ENCODE measurements around the gene SAMMSON.

SAMMSON gene

GRCh38 chr3:69999140-70000027 is at the start of gene SAMMSON:
Gene SAMMSON (plus strand): TSS chr3:69999733.
- no peak for DNase-seq (ENCODE audit: low spot score)

DNA sequence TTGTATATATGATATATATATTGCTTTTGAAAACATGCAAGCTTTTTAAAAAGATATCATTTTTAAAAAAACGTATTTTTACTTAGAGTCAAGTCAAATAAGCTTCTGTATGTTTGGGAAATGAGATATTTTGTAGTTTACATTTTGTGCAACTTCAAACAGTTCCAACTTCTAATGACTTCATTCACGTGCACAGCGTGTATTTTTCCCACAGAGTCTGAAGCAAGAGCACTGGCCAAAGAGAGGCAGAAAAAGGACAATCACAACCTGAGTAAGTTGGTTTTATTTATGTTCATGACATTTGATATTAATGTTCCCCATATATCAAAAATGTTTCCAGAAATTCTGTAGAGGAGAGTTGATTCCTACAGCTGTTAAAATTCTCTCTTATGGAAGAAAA is 47.9 kb upstream of the SAMMSON start:
- DNase-seq (ENCODE audit: low spot score) = no peak

GRCh38 chr3:69959581-69959980 is 40.0 kb upstream of the SAMMSON start:
- DNase-seq (ENCODE audit: low spot score) = no peak

- DNase-seq (ENCODE audit: low spot score) = no peak
These were observed 37.7 kb upstream of the SAMMSON start for GRCh38 chr3:69961706-69962439.

DNA sequence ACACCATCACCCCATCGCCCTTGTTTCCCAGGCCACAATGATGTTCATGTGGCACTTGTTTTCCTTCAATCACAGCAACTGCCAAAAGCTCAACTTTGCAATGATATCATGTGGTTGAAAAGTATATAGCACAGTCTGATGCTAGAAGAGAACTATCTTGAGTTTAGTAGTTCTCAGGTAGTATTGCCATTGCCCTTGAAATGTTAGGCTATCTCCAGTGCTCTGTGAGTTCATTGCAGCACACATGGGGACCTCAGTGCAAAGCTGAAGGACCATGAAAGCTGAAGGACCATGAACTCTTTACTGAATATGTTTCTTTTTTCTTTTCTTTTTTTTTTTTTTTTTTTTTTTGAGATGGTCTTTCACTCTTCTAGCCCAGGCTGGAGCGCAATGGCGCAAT is 35.9 kb upstream of the SAMMSON start:
- DNase-seq (ENCODE audit: low spot score) = no peak

GRCh38 chr3:69967156-69967555 is 32.4 kb upstream of the SAMMSON start:
- no peak for DNase-seq (ENCODE audit: low spot score)

GRCh38 chr3:69970827-69971226 is 28.7 kb upstream of the SAMMSON start:
- no peak for DNase-seq (ENCODE audit: low spot score)

DNA sequence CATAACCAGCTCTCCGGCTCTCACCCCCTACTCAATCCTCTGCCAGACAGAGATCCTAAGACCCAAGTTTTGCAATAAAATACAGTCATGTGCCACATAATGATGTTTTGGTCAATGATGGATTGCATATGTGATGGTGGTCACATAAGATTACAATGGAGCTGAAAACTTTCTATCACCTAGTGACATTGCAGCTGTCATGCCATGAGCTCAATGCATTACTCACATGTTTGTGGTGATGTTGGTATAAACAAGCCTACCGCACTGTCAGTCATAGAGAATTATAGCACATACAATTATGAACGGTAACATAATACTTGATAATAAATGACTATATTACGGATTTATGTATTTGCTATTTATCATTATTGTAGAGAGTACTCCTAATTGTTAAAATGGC is 26.9 kb upstream of the SAMMSON start:
- no peak for DNase-seq (ENCODE audit: low spot score)

DNA sequence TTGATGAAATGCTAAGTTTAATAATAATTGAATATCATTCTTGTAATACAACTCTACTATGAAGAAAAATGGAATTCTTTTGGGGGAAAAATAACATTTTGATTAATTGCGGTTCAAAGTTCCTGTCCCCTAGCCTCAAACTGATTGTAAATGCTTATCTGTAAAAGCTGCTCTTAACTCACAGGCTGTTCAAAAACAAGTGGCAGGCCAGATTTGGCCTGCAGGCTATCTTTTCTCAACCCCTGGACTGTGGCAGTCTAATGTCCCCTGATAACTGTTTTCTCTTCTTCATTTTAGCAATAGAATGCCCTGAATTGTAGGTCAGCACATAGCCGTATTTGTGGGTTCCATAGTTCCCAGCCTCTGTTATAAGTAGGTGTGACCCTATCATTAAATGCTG is 23.5 kb upstream of the SAMMSON start:
- DNase-seq (ENCODE audit: low spot score) = no peak

GRCh38 chr3:69983546-69984265 is 15.8 kb upstream of the SAMMSON start:
- DNase-seq (ENCODE audit: low spot score) = no peak

DNA sequence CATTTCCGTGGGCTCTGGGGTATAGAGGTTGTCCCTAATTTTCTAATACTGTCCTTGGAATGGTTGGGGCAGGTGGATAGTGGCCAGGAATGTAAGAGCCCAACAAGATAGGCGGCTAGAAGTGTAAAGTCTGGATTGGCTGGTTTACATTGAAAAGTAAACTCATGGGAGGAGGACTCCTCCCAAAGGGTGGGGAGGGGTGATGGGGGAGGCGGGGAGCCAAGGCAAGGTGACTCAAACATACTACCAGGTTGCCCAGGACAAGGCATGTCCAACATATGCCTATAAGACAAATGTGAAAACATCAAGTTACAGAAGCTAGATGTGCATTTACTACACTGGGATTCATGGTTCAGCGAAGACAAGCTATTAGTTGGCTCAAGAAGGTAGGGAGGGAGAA is 14.3 kb upstream of the SAMMSON start:
- DNase-seq (ENCODE audit: low spot score) = no peak

DNA sequence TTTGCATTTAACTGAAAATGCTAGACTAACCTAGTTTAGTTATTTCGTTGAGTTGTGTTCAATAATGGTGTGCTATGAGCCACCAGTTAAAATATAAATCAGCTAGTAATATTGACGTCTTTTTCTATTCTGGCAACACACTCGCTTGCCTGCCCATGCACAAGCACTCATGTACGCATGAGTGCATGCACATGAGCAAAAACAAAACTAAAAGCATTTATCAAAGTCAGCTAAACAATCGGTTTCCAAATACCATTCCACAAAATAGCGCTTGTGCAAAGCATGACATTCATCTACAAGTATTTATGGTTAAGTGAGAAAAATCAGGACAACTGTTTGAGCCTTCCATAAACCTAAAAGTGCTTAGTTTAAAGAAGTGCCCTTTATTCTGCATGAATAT is 13.1 kb upstream of the SAMMSON start:
- DNase-seq (ENCODE audit: low spot score) = peak; percentile 16

DNA sequence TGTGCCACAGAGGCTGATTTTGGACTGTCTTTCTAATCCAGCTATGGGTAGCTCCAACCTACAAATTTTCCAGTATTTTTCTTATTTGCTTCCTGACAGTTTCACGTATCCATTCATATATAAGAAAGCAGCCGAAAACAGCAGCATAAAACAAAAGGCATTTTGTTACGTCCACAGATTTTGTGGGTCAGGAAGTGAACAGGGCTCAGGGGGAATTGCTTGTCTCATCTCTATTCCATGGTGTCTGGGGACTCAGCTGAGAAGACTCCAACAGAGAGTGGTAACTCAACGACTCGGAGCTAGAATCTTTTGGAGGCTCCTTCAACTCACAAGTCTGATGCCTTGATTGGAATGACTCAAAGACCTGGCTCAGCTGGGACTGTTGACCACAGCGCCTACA is 11.7 kb upstream of the SAMMSON start:
- DNase-seq (ENCODE audit: low spot score) = no peak

GRCh38 chr3:69993757-69994156 is 5.8 kb upstream of the SAMMSON start:
- DNase-seq (ENCODE audit: low spot score) = no peak

GRCh38 chr3:69994919-69995318 is 4.6 kb upstream of the SAMMSON start:
- DNase-seq (ENCODE audit: low spot score) = no peak

- DNase-seq (ENCODE audit: low spot score) = no peak
These were observed 1.8 kb upstream of the SAMMSON start for GRCh38 chr3:69997631-69998307.

DNA sequence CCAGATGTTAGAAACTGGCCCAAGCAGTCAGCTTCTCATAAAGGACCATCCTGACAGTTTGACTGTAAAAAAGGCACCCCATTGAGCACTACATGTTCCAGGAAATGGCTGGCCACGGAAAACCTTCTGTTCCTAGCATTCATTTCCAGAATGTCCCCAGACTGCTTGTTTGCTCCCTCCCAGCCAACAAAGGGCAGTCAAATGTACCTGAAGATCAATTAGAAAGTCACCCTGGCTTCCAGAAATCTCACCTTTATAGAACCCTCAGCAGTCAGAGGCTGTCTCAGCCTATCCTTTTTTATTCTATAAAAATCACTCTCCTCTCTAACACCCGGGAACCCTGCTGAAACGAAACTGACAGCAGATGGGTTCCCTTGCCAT is 784 bp upstream of the SAMMSON start:
- DNase-seq (ENCODE audit: low spot score) = no peak

GRCh38 chr3:70000028-70000410 is 486 bp downstream of the SAMMSON start:
- DNase-seq (ENCODE audit: low spot score) = no peak

GRCh38 chr3:70000563-70001081 is 1.1 kb downstream of the SAMMSON start:
- no peak for DNase-seq (ENCODE audit: low spot score)

GRCh38 chr3:70003119-70003518 is 3.6 kb downstream of the SAMMSON start:
- DNase-seq (ENCODE audit: low spot score) = no peak

DNA sequence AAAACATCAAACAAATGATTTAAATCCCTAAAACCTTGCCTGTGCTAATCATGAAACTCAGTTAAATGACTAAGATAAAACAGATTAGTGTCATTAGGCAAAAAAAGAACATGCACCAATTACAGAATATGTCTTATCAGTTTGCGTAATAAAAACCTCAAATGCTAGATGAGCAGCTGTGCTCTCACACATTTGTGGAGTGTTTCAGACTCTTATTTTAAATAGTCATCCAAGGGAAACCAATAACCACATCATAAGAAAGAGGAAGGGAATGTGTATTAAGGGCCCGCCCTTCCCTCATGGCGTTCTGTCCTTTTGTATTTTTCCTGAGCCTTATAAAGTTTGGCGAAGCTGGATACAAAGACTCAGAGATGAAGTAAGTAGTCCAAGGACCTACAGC is 6.6 kb downstream of the SAMMSON start:
- DNase-seq (ENCODE audit: low spot score) = no peak

DNA sequence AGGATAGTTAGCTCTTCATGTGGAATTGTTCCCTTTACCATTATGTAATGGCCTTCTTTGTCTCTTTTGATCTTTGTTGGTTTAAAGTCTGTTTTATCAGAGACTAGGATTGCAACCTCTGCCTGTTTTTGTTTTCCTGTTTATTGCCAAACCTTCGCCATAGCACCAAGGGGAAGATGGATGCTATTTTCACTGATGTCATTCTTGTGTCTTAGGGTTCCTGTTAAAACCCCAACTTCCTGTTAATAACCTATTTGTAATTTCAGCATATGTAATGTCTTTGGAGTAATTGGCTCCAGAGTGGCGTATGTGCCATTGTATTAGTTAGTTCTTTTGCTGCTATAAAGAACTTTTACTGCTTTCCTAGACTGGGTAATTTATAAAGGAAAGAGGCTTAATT is 10.8 kb downstream of the SAMMSON start:
- DNase-seq (ENCODE audit: low spot score) = no peak
